ENCODE measurements around the gene SUGP2.

DNA sequence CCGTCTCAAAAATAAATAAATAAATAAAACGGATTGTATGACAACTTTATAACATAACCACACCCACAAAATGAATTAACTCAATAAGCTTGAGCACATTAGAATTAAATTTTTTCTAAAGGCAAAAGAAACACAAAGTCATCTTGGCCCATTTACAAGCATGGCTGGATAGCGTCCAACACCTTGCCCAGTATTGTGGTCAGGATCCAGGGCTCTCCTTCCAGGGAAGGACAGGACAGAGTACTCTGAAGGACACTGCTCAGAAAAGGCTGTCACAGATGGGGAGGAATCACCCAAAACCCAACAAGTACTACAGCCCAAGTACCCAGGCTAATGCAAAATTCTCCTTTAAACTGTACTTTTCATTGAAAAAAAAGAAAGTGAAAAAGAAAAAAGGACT lies 27.1 kb downstream of the SUGP2 start:
- TF ChIP-seq CTCF (IDR thresholded peaks at IDR 0.05) = no peak
- no peak for TF ChIP-seq POLR2AphosphoS5 (IDR thresholded peaks at IDR 0.05)
- TF ChIP-seq POLR2A (IDR thresholded peaks at IDR 0.05) = no peak
- no peak for TF ChIP-seq EP300 (IDR thresholded peaks at IDR 0.05)
